Measurements from ENCODE around the gene ELP5. TPM values are rescaled to one million over a fixed set of nuclear protein-coding genes. Genes with fewer than 3 reads are reported as not detected.

Gene ELP5
- total and polyA plus RNA-seq, 10 of the 15 experiments (the other 5 are each of a cell fraction or from before 2014, with no cell fraction given), result 41.1 to 109 (median 77.5) TPM

- TF ChIP-seq TCF3 (IDR thresholded peaks at IDR 0.05; ENCODE audit: borderline replicate concordance, insufficient read depth, low read depth, low read length) (no peak), HSF1 (IDR thresholded peaks at IDR 0.05; ENCODE audit: low read depth, low read length) (no peak), NR2C2 (IDR thresholded peaks at IDR 0.05; ENCODE audit: borderline replicate concordance, control insufficient read depth, insufficient read length, low read depth) (no peak)
Observed at GRCh38 chr17:7281074-7281952, 29.3 kb downstream of the ELP5 start, which contains the start of gene SLC2A4 (continued).

- no peak overlapping the region for H3K27ac ChIP-seq (ENCODE audit: control insufficient read depth, insufficient read depth)
- peak overlapping the region; percentile 56 for H3K4me3 ChIP-seq
- no peaks in the 10 kb centered on the region for H3K36me3 ChIP-seq (ENCODE audit: control insufficient read depth in 2 of 2, insufficient read depth in 2 of 2, low read length in 1 of 2)
- H3K27me3 ChIP-seq (replicated peaks in 1 of 2; ENCODE audit: control insufficient read depth in 2 of 2, insufficient read depth in 2 of 2, low read length in 1 of 2), result no peaks in the 10 kb centered on the region; a peak in 2 of 4 replicates
- intact Hi-C loops (cut with micrococcal nuclease; ENCODE audit: unreplicated experiment) (loop anchor here (2.0 kb wide), 1 partner anchor 63 kb away; no protein-coding TSS in a partner anchor), in situ Hi-C loops (cut with MboI) (no loop called here)
- H3K79me2 ChIP-seq (ENCODE audit: control insufficient read depth, insufficient read depth, low read length), result no peaks in the 10 kb centered on the region
- ChIA-PET RAD21 (ENCODE audit: unreplicated experiment) (interaction anchor here (0.6 to 2.3 kb wide), 3 partner anchors 14 to 407 kb away, joined by 4 to 11 read pairs (median 4); no protein-coding TSS in a partner anchor), SMC1A (ENCODE audit: uncharacterized antibody, unreplicated experiment) (interaction anchor here (1.0 to 1.7 kb wide), 4 partner anchors 14 to 73 kb away, joined by 4 to 10 read pairs (median 4); partner anchors contain the start of genes ACAP1 and TMEM95), CTCF (interaction anchor here (0.6 to 10.3 kb wide), 10 partner anchors 16 to 236 kb away, joined by 3 to 102 read pairs (median 4); partner anchors contain the start of gene ACAP1), POLR2A (interaction anchor here (0.6 to 1.7 kb wide), 6 partner anchors 14 to 73 kb away, joined by 3 to 6 read pairs (median 3); partner anchors contain the start of gene TMEM95)
- ATAC-seq (no peak), FAIRE-seq (no peak), DNase-seq (ENCODE audit: low read depth, low spot score) (no peak)
- H4K20me1 ChIP-seq (ENCODE audit: control insufficient read depth, insufficient read depth), result no peaks in the 10 kb centered on the region; the same call in 1 of the 2 replicates
- WGBS (ENCODE audit: insufficient coverage, insufficient replicate concordance, low lambda C conversion rate, missing lambda C conversion rate), result 20% methylated on average over 37 of the region's 43 CpGs
- TF ChIP-seq RAD51 (IDR thresholded peaks at IDR 0.05) (no peak), RFX5 (IDR thresholded peaks at IDR 0.05; ENCODE audit: low read depth, low read length) (no peak), EZH2 (IDR thresholded peaks at IDR 0.05; ENCODE audit: borderline replicate concordance, control insufficient read depth, low read depth, low read length) (no peak), SP1 (IDR thresholded peaks at IDR 0.05; ENCODE audit: low read depth, low read length) (no peak), SMC3 (IDR thresholded peaks at IDR 0.05; ENCODE audit: borderline replicate concordance, low read length) (no peak), CTCF (IDR thresholded peaks at IDR 0.05 in 2 of 3, conservative IDR thresholded peaks at IDR 0.05 in 1 of 3; ENCODE audit: control insufficient read depth in 2 of 3, extremely low read depth in 1 of 3, insufficient read depth in 1 of 3, low read depth in 3 of 3, low read length in 3 of 3) (no peak), ZZZ3 (IDR thresholded peaks at IDR 0.05; ENCODE audit: control insufficient read depth, insufficient read length, low read depth) (no peak)
- H2AFZ ChIP-seq (ENCODE audit: control insufficient read depth, low read depth, low read length), result no peak overlapping the region
- peaks cover 8% of the 10 kb centered on the region for H3K4me1 ChIP-seq (ENCODE audit: control insufficient read depth, insufficient read depth, low read length)
- H3K4me2 ChIP-seq (ENCODE audit: control insufficient read depth, insufficient read depth), result peak overlapping the region; percentile 98
- BruUV-seq (replicated peaks), result no TSS peak
- H3K9ac ChIP-seq (ENCODE audit: control insufficient read depth, insufficient read depth, low read length), result no peak overlapping the region
- H3K9me3 ChIP-seq (replicated peaks; ENCODE audit: control insufficient read depth, insufficient read depth, low read length), result no peaks in the 10 kb centered on the region
Observed at GRCh38 chr17:7281953-7282751, 30.1 kb downstream of the ELP5 start.
